Measurements from ENCODE around the gene HSPA5. TPM values are rescaled to one million over a fixed set of nuclear protein-coding genes. Genes with fewer than 3 reads are reported as not detected.

The HSPA5 gene
- total RNA-seq, 1 experiment from 2014 or later, result 438 TPM

- Histone ChIP-seq H4K20me1 (ENCODE audit: insufficient read depth) (no peaks in the 10 kb centered on the region), H3K9ac (ENCODE audit: low read length) (no peak overlapping the region), H3K9me3 (ENCODE audit: control insufficient read depth in 1 of 2, insufficient read depth in 1 of 2, low read depth in 1 of 2, low read length in 2 of 2) (no peaks in the 10 kb centered on the region), H3K79me2 (ENCODE audit: insufficient read depth, low read length) (0 out of 2 replicates have a peak, but pooled peaks cover 6% of the 10 kb centered on the region), H3K9me2 (ENCODE audit: insufficient read depth) (no peaks in the 10 kb centered on the region), H2AFZ (ENCODE audit: low read depth, low read length, poor library complexity, severe bottlenecking) (no peak overlapping the region), H3K4me1 (ENCODE audit: control insufficient read depth in 1 of 2, insufficient read depth in 2 of 2, low read length in 2 of 2) (peaks cover 23 to 38% of the 10 kb centered on the region in 2 experiments), H3K27me3 (ENCODE audit: insufficient read depth, low read length) (no peaks in the 10 kb centered on the region), H3K27ac (ENCODE audit: low read depth, low read length) (no peak overlapping the region), H3K36me3 (ENCODE audit: control insufficient read depth in 1 of 2, insufficient read depth in 2 of 2, low read length in 2 of 2) (no peaks in the 10 kb centered on the region), H3K4me3 (replicated peaks in 1 of 2; ENCODE audit: low read depth in 1 of 2, low read length in 2 of 2) (no peak overlapping the region), H3K4me2 (ENCODE audit: low read length) (0 out of 2 replicates have a peak overlapping the region, but pooled peaks have one; percentile 14)
- CTCF ChIA-PET, result no interaction called here
- BruUV-seq (replicated peaks), result no TSS peak
- ATAC-seq (no peak), DNase-seq (ENCODE audit: low read depth, low spot score) (no peak)
- RAD21 ChIA-PET (ENCODE audit: low non-redundant PET in 1 of 2, low total read pairs in 2 of 2, uncharacterized antibody in 2 of 2, unreplicated experiment in 2 of 2), result no interaction called here
- TF ChIP-seq, protein P1, sequence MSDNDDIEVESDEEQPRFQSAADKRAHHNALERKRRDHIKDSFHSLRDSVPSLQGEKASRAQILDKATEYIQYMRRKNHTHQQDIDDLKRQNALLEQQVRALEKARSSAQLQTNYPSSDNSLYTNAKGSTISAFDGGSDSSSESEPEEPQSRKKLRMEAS (IDR thresholded peaks at IDR 0.05), result no peak
- TF ChIP-seq SIN3A (IDR thresholded peaks at IDR 0.05; ENCODE audit: low read depth) (no peak), CBX3 (IDR thresholded peaks at IDR 0.05; ENCODE audit: low read depth) (no peak), ATF3 (IDR thresholded peaks at IDR 0.05) (no peak), ELF1 (IDR thresholded peaks at IDR 0.05; ENCODE audit: borderline replicate concordance, low read depth) (no peak), EGR1 (IDR thresholded peaks at IDR 0.05; ENCODE audit: low read depth) (no peak), SP1 (IDR thresholded peaks at IDR 0.05; ENCODE audit: low read depth) (no peak), EZH2 (IDR thresholded peaks at IDR 0.05) (no peak), POLR2AphosphoS5 (IDR thresholded peaks at IDR 0.05; ENCODE audit: low read depth, low read length) (no peak), ZBTB33 (IDR thresholded peaks at IDR 0.05; ENCODE audit: extremely low read depth, insufficient replicate concordance, low read length) (no peak), ZNF274 (IDR thresholded peaks at IDR 0.05; ENCODE audit: low read depth, low read length) (no peak), JUND (IDR thresholded peaks at IDR 0.05) (no peak), ZFX (IDR thresholded peaks at IDR 0.05) (no peak)
- POLR2A ChIA-PET, result interaction anchor here (0.7 kb wide), 1 partner anchor 133 kb away, joined by 3 read pairs; no protein-coding TSS in a partner anchor
- intact Hi-C loops (cut with micrococcal nuclease), result no loop called here
Measured at GRCh38 chr9:125246261-125246667, 5.1 kb upstream of the HSPA5 start.
